ENCODE results near the gene SPACDR. TPM values are rescaled to one million over a fixed set of nuclear protein-coding genes. Genes with fewer than 3 reads are reported as not detected.

SPACDR gene
- total RNA-seq, 1 experiment from 2014 or later = not detected

DNA sequence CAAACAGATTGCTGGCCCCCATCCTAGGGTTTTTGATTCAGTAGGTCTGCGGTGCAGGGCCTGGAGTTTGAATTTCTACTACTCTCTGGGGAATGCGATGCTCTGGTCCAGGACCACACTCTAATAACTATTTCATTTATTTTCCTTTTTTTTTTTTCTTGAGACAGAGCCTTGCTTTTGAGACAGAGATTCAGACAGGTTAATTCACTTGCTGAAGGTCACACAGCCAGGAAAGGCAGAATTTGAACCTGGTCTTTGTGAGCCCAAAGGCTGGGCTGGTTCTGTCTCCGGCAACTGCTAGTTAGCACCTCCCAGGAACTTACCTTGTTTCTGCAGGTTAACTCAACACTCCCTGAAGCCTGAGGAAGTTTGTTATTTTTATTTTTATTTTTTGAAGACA is 11.5 kb downstream of the SPACDR start:
- WGBS (ENCODE audit: extremely low coverage, insufficient read length, low lambda C conversion rate) = no CpG with 5 or more reads among the region's 3 CpGs
- no peak overlapping the region for H3K9ac ChIP-seq (ENCODE audit: extremely low read depth, insufficient read length, low read length)
- Mint-ChIP-seq H3K4me1 (peaks cover 7 to 19% of the 10 kb centered on the region in 2 experiments), H3K9me3 (no peaks in the 10 kb centered on the region; a peak in 1 of 5 replicates), H3K27ac (no peak overlapping the region), H3K36me3 (ENCODE audit: insufficient read depth in 1 of 3, low read depth in 3 of 3) (no peaks in the 10 kb centered on the region; a peak in 1 of 7 replicates), H3K27me3 (ENCODE audit: low read depth) (peaks cover 3% of the 10 kb centered on the region; the same call in 1 of the 2 replicates), H3K4me3 (no peak overlapping the region)
- H4K5ac ChIP-seq (ENCODE audit: insufficient read length, low read depth, low read length) = no peak overlapping the region
- H2BK15ac ChIP-seq (ENCODE audit: low read depth, low read length) = no peak overlapping the region
- H2BK12ac ChIP-seq (ENCODE audit: insufficient read length, low read depth, low read length) = no peak overlapping the region
- H3K79me1 ChIP-seq (ENCODE audit: insufficient read depth, low read depth, low read length, poor library complexity, severe bottlenecking) = no peaks in the 10 kb centered on the region
- H3K27ac ChIP-seq (ENCODE audit: insufficient read length, low read depth, low read length) = no peak overlapping the region
- H2BK120ac ChIP-seq (ENCODE audit: low read depth, low read length, poor library complexity, severe bottlenecking) = no peak overlapping the region
- H3K9me3 ChIP-seq (ENCODE audit: control insufficient read depth, low read depth, low read length) = no peaks in the 10 kb centered on the region
- H3T11ph ChIP-seq (ENCODE audit: low read length) = no peak overlapping the region
- H3K23me2 ChIP-seq (ENCODE audit: insufficient read length, low read depth, low read length, poor library complexity, severe bottlenecking) = no peaks in the 10 kb centered on the region
- H3K4ac ChIP-seq (ENCODE audit: low read depth, low read length) = no peak overlapping the region
- H3K4me2 ChIP-seq (ENCODE audit: insufficient read depth, insufficient read length, low read length) = no peak overlapping the region
- H2AFZ ChIP-seq (ENCODE audit: low read length) = no peak overlapping the region
- DNase-seq = no peak
- no peaks in the 10 kb centered on the region for H4K20me1 ChIP-seq (ENCODE audit: control insufficient read depth, insufficient read depth, insufficient read length)
- H2BK5ac ChIP-seq (ENCODE audit: insufficient read length, low read length) = no peak overlapping the region
- H3K56ac ChIP-seq (ENCODE audit: insufficient read length, low read depth, low read length) = no peak overlapping the region
- no peak overlapping the region for H3K14ac ChIP-seq (ENCODE audit: insufficient read depth, low read length)
- H4K91ac ChIP-seq (ENCODE audit: insufficient read length, low read depth, low read length) = no peak overlapping the region
- H3K18ac ChIP-seq (ENCODE audit: insufficient read length, low read depth, low read length) = no peak overlapping the region
- H2BK20ac ChIP-seq (ENCODE audit: low read depth, low read length, poor library complexity, severe bottlenecking) = no peak overlapping the region
- H3K4me1 ChIP-seq (ENCODE audit: insufficient read depth, low read length) = no peaks in the 10 kb centered on the region
- TF ChIP-seq, protein P1, sequence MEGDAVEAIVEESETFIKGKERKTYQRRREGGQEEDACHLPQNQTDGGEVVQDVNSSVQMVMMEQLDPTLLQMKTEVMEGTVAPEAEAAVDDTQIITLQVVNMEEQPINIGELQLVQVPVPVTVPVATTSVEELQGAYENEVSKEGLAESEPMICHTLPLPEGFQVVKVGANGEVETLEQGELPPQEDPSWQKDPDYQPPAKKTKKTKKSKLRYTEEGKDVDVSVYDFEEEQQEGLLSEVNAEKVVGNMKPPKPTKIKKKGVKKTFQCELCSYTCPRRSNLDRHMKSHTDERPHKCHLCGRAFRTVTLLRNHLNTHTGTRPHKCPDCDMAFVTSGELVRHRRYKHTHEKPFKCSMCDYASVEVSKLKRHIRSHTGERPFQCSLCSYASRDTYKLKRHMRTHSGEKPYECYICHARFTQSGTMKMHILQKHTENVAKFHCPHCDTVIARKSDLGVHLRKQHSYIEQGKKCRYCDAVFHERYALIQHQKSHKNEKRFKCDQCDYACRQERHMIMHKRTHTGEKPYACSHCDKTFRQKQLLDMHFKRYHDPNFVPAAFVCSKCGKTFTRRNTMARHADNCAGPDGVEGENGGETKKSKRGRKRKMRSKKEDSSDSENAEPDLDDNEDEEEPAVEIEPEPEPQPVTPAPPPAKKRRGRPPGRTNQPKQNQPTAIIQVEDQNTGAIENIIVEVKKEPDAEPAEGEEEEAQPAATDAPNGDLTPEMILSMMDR (conservative IDR thresholded peaks at IDR 0.05) = no peak
- no peak overlapping the region for H3K23ac ChIP-seq (ENCODE audit: insufficient read length, low read depth, low read length)
- H3K27me3 ChIP-seq (ENCODE audit: insufficient read depth, low read length) = no peaks in the 10 kb centered on the region
- no peaks in the 10 kb centered on the region for H3K79me2 ChIP-seq (ENCODE audit: insufficient read depth, low read length)
- no peak overlapping the region for H2AK5ac ChIP-seq (ENCODE audit: insufficient read length, low read length)
- H4K8ac ChIP-seq (replicated peaks; ENCODE audit: insufficient read length, low read depth, low read length) = no peak overlapping the region

Data from H9 (cell line).